HepG2 (cell line): ENCODE data around the gene SAMD14. TPM values are rescaled to one million over a fixed set of nuclear protein-coding genes. Genes with fewer than 3 reads are reported as not detected.
A peak's percentile ranks its signal among the peaks of the same experiment; 100 is the strongest.

Source experiments
- CC2D1A ChIP-seq: sonication (generic); formaldehyde crosslinking; IDR thresholded peaks from 2 replicates; pipeline ENCODE4 v1.8.1; 2023; ENCODE audit warnings: mild to moderate bottlenecking, missing genetic modification reagents
- CCDC6 ChIP-seq: sonication (generic); formaldehyde crosslinking; IDR thresholded peaks from 2 replicates; pipeline ENCODE4 v1.8.1; 2022; ENCODE audit warnings: mild to moderate bottlenecking, missing genetic modification reagents, moderate library complexity
- DZIP1 ChIP-seq: sonication (generic); formaldehyde crosslinking; IDR thresholded peaks from 2 replicates; pipeline ENCODE4 v1.5.0; 2020; ENCODE audit warnings: mild to moderate bottlenecking, missing genetic modification reagents
- EZH2 ChIP-seq: conservative IDR thresholded peaks from 2 replicates; pipeline ENCODE4 v1.6.1; 2012; ENCODE audit warnings: mild to moderate bottlenecking, low read depth, low read length, moderate library complexity
- FOSL1 ChIP-seq: sonication (generic); formaldehyde crosslinking; IDR thresholded peaks from 2 replicates; pipeline ENCODE4 v1.9.0; 2021; ENCODE audit warnings: missing genetic modification reagents, borderline replicate concordance
- FOXJ3 ChIP-seq: sonication (generic); formaldehyde crosslinking; IDR thresholded peaks from 2 replicates; pipeline ENCODE4 v1.4.0; 2020; ENCODE audit warnings: missing genetic modification reagents, mild to moderate bottlenecking, borderline replicate concordance
- GATAD2A ChIP-seq: IDR thresholded peaks from 2 replicates; pipeline ENCODE4 v1.6.1; 2016
- HOXA3 ChIP-seq: sonication (generic); formaldehyde crosslinking; IDR thresholded peaks from 2 replicates; pipeline ENCODE4 v1.5.0; 2020; ENCODE audit warnings: missing genetic modification reagents
- LCORL ChIP-seq, 2 experiments: fragments of 450-650 bp in 1 of 2; sonication (generic) in 1 of 2; formaldehyde crosslinking in 1 of 2; IDR thresholded peaks; 2 replicates each; pipeline versions ENCODE4 v1.5.0 to v1.6.1; 2017 to 2020; ENCODE audit warnings: antibody characterized with exemption in 1 of 2, missing genetic modification reagents in 1 of 2
- PAXIP1 ChIP-seq: sonication (generic); formaldehyde crosslinking; conservative IDR thresholded peaks from 2 replicates; pipeline ENCODE4 v1.4.0; 2020; ENCODE audit warnings: mild to moderate bottlenecking, missing genetic modification reagents, moderate library complexity
- SAP130 ChIP-seq: IDR thresholded peaks from 2 replicates; pipeline ENCODE4 v1.6.1; 2016; ENCODE audit warnings: low read depth
- SETDB1 ChIP-seq: sonication (generic); formaldehyde crosslinking; IDR thresholded peaks from 2 replicates; pipeline ENCODE4 v1.5.1; 2020; ENCODE audit warnings: missing genetic modification reagents, mild to moderate bottlenecking, borderline replicate concordance
- ZBTB46 ChIP-seq: sonication (generic); formaldehyde crosslinking; IDR thresholded peaks from 2 replicates; pipeline ENCODE4 v1.4.0; 2020; ENCODE audit warnings: mild to moderate bottlenecking, missing genetic modification reagents, borderline replicate concordance
- ZFX ChIP-seq: sonication (generic); formaldehyde crosslinking; IDR thresholded peaks from 2 replicates; pipeline ENCODE4 v1.4.0; 2020; ENCODE audit warnings: mild to moderate bottlenecking, low read depth, missing genetic modification reagents, moderate library complexity
- ZFY ChIP-seq: sonication (generic); formaldehyde crosslinking; IDR thresholded peaks from 2 replicates; pipeline ENCODE4 v1.4.0; 2020; ENCODE audit warnings: missing genetic modification reagents
- ZNF280D ChIP-seq: sonication (generic); formaldehyde crosslinking; IDR thresholded peaks from 2 replicates; pipeline ENCODE4 v1.5.1; 2020; ENCODE audit warnings: mild to moderate bottlenecking, missing genetic modification reagents
- ZNF329 ChIP-seq: sonication (generic); formaldehyde crosslinking; IDR thresholded peaks from 2 replicates; pipeline ENCODE4 v1.9.0; 2021; ENCODE audit warnings: low read depth, mild to moderate bottlenecking, missing genetic modification reagents
- ZNF441 ChIP-seq: sonication (generic); formaldehyde crosslinking; IDR thresholded peaks from 2 replicates; pipeline ENCODE4 v1.7.0; 2021; ENCODE audit warnings: missing genetic modification reagents, borderline replicate concordance
- ZSCAN9 ChIP-seq: IDR thresholded peaks from 2 replicates; pipeline ENCODE4 v1.6.1; 2016; ENCODE audit warnings: borderline replicate concordance
- polyA plus RNA-seq, 8 experiments: library from polyadenylated mRNA; depleted of rRNA in 3 of 8; stranded (reverse) in 7 of 8; unstranded in 1 of 8; fragments of >200 nt; fragmentation: Illumina TruSeq in 4 of 8; extraction: Trizol in 4 of 8; gene quantifications; 2 replicates each; pipeline versions ENCODE4 v1.2.1 to v1.2.3, GENCODE V29; 2011 to 2016; ENCODE audit warnings: low read depth in 4 of 8, missing spikeins in 1 of 8, mixed read lengths in 1 of 8; ENCODE audit not compliant: insufficient read depth in 1 of 8
- total RNA-seq, 5 experiments: library from RNA; depleted of rRNA; stranded (reverse); fragments of >200 nt; fragmentation: Illumina TruSeq; extraction: Trizol; gene quantifications; 2 replicates each; pipeline ENCODE4 v1.2.3, GENCODE V29; 2016; ENCODE audit warnings: low read depth in 1 of 5

Gene SAMD14
- total and polyA plus RNA-seq, 2 of the 13 experiments (the other 11 are each of a cell fraction or from before 2014, with no cell fraction given), result 0.07 to 0.22 TPM

- TF ChIP-seq EZH2 (no peak), SAP130 (peak; percentile 92), ZNF329 (CRISPR knock-in tag) (no peak), DZIP1 (no peak), FOSL1 (CRISPR knock-in tag) (no peak), ZFX (CRISPR knock-in tag) (peak; percentile 61), GATAD2A (0 out of 2 replicates have a peak, but pooled peaks have one; percentile 41), ZSCAN9 (CRISPR knock-in tag) (no peak), SETDB1 (no peak), ZFY (peak; percentile 19; the same call in 1 of the 2 replicates), HOXA3 (CRISPR knock-in tag) (no peak; the same call in 1 of the 2 replicates), CC2D1A (no peak), ZNF280D (CRISPR knock-in tag) (no peak), ZBTB46 (CRISPR knock-in tag) (no peak), LCORL (IDR thresholded peaks at IDR 0.05) (peak; percentile 74; the same call in 1 of the 2 replicates), LCORL (CRISPR knock-in tag; IDR thresholded peaks at IDR 0.05) (peak; percentile 94), PAXIP1 (CRISPR knock-in tag) (peak; percentile 73), ZNF441 (CRISPR knock-in tag) (no peak), CCDC6 (CRISPR knock-in tag) (no peak), FOXJ3 (CRISPR knock-in tag) (no peak; the same call in 1 of the 2 replicates)
Measured at GRCh38 chr17:50147841-50148225, 17.9 kb upstream of the SAMD14 start (continued).
